Neural progenitor cell (in vitro differentiated cells): Measurements from ENCODE around the gene GRN.

Experiments used
- EZH2 ChIP-seq: fragments of 200-600 bp; sonication (generic); IDR thresholded peaks from 2 replicates; pipeline ENCODE4 v1.6.1; 2017; ENCODE audit warnings: antibody characterized with exemption, mild to moderate bottlenecking, moderate library complexity
- EZH2phosphoT487 ChIP-seq: fragments of 200-600 bp; sonication (generic); IDR thresholded peaks from 2 replicates; pipeline ENCODE4 v1.6.1; 2017; ENCODE audit warnings: antibody characterized with exemption
- TF ChIP-seq, protein P1 (sequence below): fragments of 200-600 bp; sonication (generic); IDR thresholded peaks from 2 replicates; pipeline ENCODE4 v1.5.1; 2017; ENCODE audit warnings: antibody characterized with exemption, mild to moderate bottlenecking

DNA sequence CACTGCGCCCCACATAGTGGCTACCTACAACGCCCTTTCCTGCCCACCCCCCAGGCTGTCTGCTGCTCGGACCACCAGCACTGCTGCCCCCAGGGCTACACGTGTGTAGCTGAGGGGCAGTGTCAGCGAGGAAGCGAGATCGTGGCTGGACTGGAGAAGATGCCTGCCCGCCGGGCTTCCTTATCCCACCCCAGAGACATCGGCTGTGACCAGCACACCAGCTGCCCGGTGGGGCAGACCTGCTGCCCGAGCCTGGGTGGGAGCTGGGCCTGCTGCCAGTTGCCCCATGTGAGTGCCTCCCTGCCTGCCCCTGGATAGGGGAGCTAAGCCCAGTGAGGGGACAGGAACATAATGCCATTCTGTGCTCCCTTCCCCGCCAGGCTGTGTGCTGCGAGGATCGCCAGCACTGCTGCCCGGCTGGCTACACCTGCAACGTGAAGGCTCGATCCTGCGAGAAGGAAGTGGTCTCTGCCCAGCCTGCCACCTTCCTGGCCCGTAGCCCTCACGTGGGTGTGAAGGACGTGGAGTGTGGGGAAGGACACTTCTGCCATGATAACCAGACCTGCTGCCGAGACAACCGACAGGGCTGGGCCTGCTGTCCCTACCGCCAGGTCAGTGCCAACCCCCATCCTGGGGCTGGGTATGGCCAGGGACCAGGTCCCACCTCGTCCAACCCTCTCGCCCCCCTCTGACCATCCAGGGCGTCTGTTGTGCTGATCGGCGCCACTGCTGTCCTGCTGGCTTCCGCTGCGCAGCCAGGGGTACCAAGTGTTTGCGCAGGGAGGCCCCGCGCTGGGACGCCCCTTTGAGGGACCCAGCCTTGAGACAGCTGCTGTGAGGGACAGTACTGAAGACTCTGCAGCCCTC is 7.1 kb downstream of the GRN start:
- TF ChIP-seq, protein P1, sequence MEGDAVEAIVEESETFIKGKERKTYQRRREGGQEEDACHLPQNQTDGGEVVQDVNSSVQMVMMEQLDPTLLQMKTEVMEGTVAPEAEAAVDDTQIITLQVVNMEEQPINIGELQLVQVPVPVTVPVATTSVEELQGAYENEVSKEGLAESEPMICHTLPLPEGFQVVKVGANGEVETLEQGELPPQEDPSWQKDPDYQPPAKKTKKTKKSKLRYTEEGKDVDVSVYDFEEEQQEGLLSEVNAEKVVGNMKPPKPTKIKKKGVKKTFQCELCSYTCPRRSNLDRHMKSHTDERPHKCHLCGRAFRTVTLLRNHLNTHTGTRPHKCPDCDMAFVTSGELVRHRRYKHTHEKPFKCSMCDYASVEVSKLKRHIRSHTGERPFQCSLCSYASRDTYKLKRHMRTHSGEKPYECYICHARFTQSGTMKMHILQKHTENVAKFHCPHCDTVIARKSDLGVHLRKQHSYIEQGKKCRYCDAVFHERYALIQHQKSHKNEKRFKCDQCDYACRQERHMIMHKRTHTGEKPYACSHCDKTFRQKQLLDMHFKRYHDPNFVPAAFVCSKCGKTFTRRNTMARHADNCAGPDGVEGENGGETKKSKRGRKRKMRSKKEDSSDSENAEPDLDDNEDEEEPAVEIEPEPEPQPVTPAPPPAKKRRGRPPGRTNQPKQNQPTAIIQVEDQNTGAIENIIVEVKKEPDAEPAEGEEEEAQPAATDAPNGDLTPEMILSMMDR = no peak
- TF ChIP-seq EZH2phosphoT487 (no peak), EZH2 (no peak)
